Measurements from ENCODE around the gene ZCCHC10.
A peak's percentile ranks its signal among the peaks of the same experiment; 100 is the strongest.
"Not testable (repeated sequence)": the region's sequence is repeated elsewhere in the genome, so short reads cannot be mapped to it uniquely, and the experiment has no call there.

Gene ZCCHC10

DNA sequence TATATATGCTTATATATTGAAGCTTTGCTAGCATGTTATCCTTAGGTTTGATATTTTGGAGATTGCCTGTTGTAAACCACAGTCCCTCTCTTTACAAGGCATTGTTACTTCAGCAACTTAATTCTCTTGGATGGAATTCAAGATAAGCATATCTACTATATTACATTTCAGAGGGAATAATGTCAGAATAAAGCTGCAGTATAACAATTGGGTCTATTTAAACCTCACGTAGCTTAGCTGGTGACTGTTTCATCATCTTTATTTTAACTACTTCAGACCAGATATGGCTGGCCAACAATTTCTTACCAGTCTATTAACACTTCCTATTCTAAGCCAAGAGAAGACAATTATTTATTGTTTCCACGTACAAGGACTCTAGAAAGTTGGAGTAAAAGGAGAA lies 27.1 kb downstream of the ZCCHC10 start:
- H3K4me3 ChIP-seq (replicated peaks; ENCODE audit: low read depth, low read length) = no peak overlapping the region
- TF ChIP-seq, protein P1, sequence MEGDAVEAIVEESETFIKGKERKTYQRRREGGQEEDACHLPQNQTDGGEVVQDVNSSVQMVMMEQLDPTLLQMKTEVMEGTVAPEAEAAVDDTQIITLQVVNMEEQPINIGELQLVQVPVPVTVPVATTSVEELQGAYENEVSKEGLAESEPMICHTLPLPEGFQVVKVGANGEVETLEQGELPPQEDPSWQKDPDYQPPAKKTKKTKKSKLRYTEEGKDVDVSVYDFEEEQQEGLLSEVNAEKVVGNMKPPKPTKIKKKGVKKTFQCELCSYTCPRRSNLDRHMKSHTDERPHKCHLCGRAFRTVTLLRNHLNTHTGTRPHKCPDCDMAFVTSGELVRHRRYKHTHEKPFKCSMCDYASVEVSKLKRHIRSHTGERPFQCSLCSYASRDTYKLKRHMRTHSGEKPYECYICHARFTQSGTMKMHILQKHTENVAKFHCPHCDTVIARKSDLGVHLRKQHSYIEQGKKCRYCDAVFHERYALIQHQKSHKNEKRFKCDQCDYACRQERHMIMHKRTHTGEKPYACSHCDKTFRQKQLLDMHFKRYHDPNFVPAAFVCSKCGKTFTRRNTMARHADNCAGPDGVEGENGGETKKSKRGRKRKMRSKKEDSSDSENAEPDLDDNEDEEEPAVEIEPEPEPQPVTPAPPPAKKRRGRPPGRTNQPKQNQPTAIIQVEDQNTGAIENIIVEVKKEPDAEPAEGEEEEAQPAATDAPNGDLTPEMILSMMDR (IDR thresholded peaks at IDR 0.05; ENCODE audit: low read depth, low read length, missing control alignments) = no peak

DNA sequence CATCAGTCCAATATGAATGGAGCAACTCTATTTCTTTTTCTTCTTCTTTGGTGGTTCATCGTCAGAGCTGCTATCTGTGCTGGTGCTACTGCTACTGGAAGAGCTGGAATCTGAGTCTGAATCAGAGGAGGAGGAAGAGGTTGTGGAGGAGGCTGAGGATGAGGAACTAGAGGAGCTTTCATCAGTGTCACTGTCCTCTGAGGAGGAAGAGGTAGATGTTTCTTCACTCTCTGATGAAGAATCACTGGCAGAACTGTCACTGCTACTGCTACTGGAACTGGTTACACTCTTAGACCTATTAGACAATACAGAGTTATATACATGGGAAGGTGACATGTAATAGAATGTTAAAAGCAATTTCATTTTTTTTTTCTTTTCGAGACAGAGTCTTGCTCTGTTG lies 27.8 kb downstream of the ZCCHC10 start:
- no peak overlapping the region for H3K4me3 ChIP-seq (replicated peaks; ENCODE audit: low read depth, low read length)
- no peak for DNase-seq (ENCODE audit: extremely low read depth, low read depth)
- TF ChIP-seq, protein P1 (IDR thresholded peaks at IDR 0.05; ENCODE audit: low read depth, low read length, missing control alignments) = no peak

More for the DNA sequence above, 27.1 kb downstream of the ZCCHC10 start:
- no peak for DNase-seq (ENCODE audit: extremely low read depth, low read depth)

DNA sequence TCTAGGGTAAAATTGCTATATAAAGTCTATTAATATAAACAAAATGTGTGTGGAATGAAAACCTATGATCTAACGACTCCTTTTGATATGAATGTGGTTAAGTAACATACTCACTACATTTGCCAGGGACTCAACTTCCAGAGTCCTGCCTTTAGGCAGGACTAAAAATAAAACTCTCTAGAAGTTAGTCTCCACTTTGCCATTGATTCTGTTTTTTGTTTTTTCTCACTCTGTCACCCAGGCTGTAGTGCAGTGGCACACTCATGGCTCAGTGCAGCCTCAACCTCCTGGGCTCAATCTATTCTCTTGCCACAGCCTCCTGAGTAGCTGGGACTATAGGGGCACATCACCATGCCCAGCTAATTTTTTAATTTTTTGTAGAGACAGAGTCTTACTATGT lies 30.0 kb downstream of the ZCCHC10 start:
- no peak for DNase-seq (ENCODE audit: extremely low read depth, low read depth)
- TF ChIP-seq, protein P1 (IDR thresholded peaks at IDR 0.05; ENCODE audit: low read depth, low read length, missing control alignments) = no peak
- H3K4me3 ChIP-seq (replicated peaks; ENCODE audit: low read depth, low read length) = no peak overlapping the region

DNA sequence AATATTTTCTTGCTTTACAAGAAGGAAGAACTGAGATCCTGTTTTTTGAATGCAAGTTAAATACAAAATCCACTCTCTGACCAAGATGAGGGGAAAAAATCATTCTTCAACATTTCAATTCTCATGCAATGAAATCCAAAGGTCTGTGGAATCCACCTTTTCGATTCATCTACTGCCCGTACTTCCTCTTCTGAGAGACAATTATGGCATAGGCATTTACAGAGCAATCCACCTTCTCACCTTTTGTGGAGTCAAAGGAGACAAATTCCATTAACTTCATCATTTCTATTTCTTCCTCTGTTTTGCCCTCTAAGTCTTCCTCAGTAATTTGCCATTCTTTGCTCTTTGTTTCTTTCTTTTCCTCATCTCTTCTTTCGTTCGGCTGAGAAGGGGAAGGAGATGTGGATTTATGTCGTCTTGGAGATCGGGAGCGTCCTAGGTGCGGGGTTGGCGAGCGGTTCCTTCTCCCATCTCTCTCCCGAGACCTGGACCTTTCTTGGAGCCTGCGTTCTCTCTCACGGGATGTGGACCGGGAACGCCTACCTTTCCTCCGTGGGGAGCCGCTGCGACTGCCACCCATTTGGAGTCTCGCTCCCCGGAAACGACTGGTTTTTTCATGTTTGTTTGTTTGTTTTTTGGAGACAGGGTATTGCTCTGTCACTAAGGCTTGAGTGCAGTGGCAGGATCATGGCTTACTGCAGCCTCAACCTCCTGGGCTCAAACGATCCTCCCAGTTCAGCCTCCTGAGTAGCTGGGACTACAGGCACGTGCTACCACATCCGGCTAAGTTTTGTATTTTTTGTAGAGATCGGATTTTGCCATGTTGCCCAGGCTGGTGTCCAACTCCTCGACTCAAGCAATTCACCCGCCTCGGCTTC lies 38.6 kb downstream of the ZCCHC10 start:
- DNase-seq (ENCODE audit: extremely low read depth, low read depth) = no peak
- TF ChIP-seq, protein P1 (IDR thresholded peaks at IDR 0.05; ENCODE audit: low read depth, low read length, missing control alignments) = no peak
- peak overlapping the region; percentile 12 for H3K4me3 ChIP-seq (replicated peaks; ENCODE audit: low read depth, low read length)

DNA sequence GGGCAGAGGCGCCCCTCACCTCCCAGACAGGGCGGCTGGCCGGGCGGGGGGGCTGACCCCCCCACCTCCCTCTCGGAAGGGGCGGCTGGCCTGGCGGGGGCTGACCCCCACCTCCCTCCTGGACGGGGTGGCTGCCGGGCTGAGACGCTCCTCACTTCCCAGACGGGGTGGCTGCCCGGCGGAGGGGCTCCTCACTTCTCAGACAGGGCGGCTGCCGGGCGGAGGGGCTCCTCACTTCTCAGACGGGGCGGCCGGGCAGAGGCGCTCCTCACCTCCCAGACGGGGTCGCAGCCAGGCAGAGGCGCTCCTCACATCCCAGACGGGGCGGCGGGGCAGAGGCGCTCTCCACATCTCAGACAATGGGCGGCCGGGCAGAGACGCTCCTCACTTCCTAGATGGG lies 43.4 kb downstream of the ZCCHC10 start:
- H3K4me3 ChIP-seq (replicated peaks; ENCODE audit: low read depth, low read length) = not testable (repeated sequence)

DNA sequence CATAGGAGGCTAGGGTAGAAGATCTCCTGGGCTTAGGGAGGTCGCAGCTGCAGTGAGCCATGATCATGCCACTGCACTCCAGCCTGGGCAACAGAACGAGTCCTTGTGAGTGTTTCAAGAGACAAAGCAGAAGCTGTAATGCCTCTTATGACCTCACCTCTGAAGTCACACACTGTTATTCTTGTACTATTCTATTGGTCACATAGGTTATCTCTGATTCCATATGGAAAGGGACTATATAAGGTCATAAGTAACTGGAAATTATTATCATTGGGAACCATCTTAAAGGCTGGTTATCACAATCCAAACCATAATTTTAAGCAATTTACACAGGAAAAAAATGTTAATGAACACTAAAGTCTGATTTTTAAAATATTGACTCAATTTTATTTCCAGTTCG lies 45.1 kb downstream of the ZCCHC10 start:
- TF ChIP-seq, protein P1 (IDR thresholded peaks at IDR 0.05; ENCODE audit: low read depth, low read length, missing control alignments) = no peak
- no peak for DNase-seq (ENCODE audit: extremely low read depth, low read depth)
- H3K4me3 ChIP-seq (replicated peaks; ENCODE audit: low read depth, low read length) = no peak overlapping the region

More for the DNA sequence above, 43.4 kb downstream of the ZCCHC10 start:
- not testable (repeated sequence) for DNase-seq (ENCODE audit: extremely low read depth, low read depth)

DNA sequence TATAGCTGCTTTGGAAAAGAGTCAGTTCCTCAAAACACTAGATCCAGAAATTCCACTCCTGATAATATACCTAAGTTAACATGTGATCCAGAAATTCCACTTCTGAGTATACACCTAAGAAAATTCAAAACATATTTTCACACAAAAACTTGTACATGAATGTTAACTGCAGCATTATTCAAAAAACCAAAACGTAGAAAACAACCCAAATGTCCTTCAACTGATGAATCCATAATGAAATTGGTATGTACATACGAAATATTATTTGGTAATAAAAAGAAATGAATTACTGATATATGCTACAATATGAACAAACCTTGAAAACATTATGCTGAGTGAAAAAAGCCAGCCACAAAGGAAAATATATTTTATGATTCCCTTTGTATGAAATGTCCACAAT lies 46.4 kb downstream of the ZCCHC10 start:
- no peak for DNase-seq (ENCODE audit: extremely low read depth, low read depth)
- TF ChIP-seq, protein P1 (IDR thresholded peaks at IDR 0.05; ENCODE audit: low read depth, low read length, missing control alignments) = no peak
- H3K4me3 ChIP-seq (replicated peaks; ENCODE audit: low read depth, low read length) = no peak overlapping the region

All from HFF-Myc (cell line).